Epithelial cell of proximal tubule (primary cell): ENCODE results near the gene RNASEH2C. TPM values are rescaled to one million over a fixed set of nuclear protein-coding genes. Genes with fewer than 3 reads are reported as not detected.
"Not testable (repeated sequence)": the region's sequence is repeated elsewhere in the genome, so short reads cannot be mapped to it uniquely, and the experiment has no call there.

Experiments used
- DNase-seq: peaks from one replicate; pipeline ENCODE4 v3.0.0-alpha.2; 2011; ENCODE audit warnings: low read depth
- H3K4me3 ChIP-seq: 2 replicates; pipeline ENCODE4 v1.5.1; 2011; ENCODE audit warnings: low read depth, mild to moderate bottlenecking, low read length
- total RNA-seq: library from RNA; depleted of rRNA; stranded (reverse); fragments of >200 nt; gene quantifications from 2 replicates; pipeline ENCODE4 v1.2.3, GENCODE V29; 2015
- TF ChIP-seq, protein P1 (sequence below): conservative IDR thresholded peaks from 2 replicates; pipeline ENCODE4 v1.5.1; 2012; ENCODE audit warnings: low read depth, mild to moderate bottlenecking, low read length

Gene RNASEH2C
- total RNA-seq, 1 donor from 2014 or later, result 81.1 TPM

DNA sequence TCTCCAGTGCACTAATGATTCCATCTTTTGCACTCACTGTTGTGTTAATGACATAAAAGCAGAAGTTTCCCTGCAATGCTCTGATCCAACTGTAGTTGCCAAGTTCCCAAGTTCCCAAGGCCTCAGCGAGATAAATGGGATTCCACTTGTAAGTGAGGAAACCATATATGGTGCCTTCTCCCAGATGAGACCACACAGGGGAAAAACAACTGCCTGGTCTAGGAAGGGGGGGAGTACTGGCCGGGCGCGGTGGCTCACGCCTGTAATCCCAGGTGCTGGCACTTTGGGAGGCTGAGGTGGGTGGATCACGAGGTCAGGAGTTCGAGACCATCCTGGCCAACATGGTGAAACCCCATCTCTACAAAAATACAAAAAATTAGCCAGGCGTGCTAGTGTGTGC, 34.6 kb downstream of the RNASEH2C start:
- TF ChIP-seq, protein P1, sequence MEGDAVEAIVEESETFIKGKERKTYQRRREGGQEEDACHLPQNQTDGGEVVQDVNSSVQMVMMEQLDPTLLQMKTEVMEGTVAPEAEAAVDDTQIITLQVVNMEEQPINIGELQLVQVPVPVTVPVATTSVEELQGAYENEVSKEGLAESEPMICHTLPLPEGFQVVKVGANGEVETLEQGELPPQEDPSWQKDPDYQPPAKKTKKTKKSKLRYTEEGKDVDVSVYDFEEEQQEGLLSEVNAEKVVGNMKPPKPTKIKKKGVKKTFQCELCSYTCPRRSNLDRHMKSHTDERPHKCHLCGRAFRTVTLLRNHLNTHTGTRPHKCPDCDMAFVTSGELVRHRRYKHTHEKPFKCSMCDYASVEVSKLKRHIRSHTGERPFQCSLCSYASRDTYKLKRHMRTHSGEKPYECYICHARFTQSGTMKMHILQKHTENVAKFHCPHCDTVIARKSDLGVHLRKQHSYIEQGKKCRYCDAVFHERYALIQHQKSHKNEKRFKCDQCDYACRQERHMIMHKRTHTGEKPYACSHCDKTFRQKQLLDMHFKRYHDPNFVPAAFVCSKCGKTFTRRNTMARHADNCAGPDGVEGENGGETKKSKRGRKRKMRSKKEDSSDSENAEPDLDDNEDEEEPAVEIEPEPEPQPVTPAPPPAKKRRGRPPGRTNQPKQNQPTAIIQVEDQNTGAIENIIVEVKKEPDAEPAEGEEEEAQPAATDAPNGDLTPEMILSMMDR, result no peak

DNA sequence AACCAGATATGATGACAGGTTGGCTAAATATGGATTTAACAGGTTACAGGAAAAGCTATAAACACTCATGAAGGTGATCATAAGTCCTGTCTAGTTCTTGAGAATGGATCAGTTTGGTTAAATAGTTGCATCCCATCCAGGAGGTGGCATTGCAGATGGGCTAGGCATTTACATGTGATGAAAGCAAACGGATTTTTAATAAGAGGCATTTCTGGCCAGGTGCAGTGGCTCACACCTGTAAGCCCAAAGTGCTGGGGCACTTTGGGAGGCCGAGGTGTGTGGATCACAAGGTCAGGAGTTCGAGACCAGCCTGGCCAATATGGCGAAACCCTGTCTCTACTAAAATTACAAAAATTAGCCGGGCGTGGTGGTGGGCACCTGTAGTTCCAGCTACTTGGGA, 37.1 kb downstream of the RNASEH2C start:
- H3K4me3 ChIP-seq, DNase-seq: not testable (repeated sequence)

More for the DNA sequence above, 34.6 kb downstream of the RNASEH2C start:
- no peak for DNase-seq
- H3K4me3 ChIP-seq, result no peak overlapping the region

DNA sequence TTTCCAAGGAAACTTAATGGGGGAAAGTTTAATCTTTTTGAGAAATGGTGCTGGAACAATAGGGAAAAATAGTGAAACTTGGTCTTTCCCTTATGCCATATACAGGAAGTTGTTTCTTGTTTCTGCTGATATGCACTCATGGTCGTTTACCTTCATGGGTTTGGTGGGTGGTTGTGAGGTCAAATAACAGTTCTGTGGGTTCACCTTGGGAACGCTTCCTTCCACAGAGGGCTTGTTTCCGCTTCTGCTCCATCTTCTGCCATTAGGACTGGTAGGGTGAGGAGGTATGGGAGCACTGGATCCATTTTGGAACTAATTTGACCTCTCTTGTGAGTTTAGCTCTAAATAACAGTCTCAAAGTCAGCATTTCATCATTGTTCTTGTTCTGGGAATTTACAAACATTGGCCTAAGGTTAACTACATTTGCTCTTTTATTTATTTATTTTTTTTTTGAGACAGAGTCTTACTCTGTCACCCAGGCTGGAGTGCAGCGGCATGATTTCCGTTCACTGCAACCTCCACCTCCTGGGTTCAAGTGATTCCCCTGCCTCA, 40.3 kb downstream of the RNASEH2C start:
- H3K4me3 ChIP-seq, result no peak overlapping the region
- no peak for DNase-seq

DNA sequence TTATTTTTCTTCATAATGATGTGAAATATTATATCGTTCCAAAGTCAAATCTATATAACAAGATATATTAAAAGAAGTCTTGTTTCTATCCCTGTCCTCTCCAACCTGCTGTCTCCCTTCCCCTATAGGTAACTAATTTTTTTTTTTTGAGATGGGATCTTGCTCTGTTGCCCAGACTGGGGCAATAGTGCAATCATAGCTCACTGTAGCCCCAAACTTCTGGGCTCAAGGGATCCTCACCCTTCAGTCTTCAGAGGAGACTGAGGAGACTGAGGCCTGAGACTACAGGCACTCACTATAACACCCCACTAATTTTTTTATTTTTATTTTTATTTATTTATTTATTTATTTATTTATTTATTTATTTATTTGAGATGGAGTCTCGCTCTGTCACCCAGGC, 47.6 kb downstream of the RNASEH2C start:
- H3K4me3 ChIP-seq, result no peak overlapping the region
- DNase-seq, result no peak
- TF ChIP-seq, protein P1, result no peak

More for the DNA sequence above, 40.3 kb downstream of the RNASEH2C start:
- TF ChIP-seq, protein P1, result no peak

DNA sequence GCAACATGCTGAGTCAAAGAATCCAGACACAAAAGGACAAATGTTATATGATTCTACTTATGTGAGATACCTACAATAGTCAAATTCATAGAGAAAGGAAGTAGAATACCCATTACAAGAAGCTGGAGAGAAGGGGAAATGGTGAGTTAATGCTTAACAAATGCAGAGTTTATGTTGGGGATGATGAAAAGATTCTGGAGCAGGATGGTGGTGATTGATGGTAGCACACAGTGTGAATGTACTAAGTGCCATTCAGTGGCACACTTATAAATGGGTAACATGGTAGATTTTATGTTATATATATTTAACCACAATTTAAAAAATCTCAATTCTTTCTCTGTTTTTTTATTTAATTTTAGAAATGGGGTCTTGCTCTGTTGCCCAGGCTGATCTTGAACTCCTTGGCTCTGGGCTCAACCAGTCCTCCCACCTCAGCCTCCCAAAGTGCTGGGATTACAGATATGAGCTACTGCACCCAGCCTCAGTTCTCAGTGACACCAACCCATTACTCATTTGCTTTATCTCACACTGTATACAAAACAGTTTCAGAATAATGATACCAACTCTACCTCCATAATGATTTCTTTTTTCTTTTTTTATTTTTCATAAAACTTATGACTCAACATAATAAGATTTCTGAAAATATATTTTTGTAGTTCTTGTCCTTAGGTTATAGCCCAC, 48.3 kb downstream of the RNASEH2C start:
- TF ChIP-seq, protein P1, result no peak
- no peak for DNase-seq
- H3K4me3 ChIP-seq, result no peak overlapping the region

Other genes starting within 250 kb of the RNASEH2C start
- gene MALAT1, start 221.8 kb downstream of the RNASEH2C start, total RNA-seq, result 343 and 1,362 TPM in 2 replicates
- 81.2 and 101 TPM in 2 replicates for gene SCYL1, start 195.7 kb downstream of the RNASEH2C start, total RNA-seq
- 34.9 and 102 TPM in 2 replicates for gene LTBP3, start 162.4 kb downstream of the RNASEH2C start, total RNA-seq
- gene ZNRD2, start 150.3 kb downstream of the RNASEH2C start, total RNA-seq, result 72.0 and 141 TPM in 2 replicates
- 64.0 and 67.1 TPM in 2 replicates for gene FAM89B, start 148.3 kb downstream of the RNASEH2C start, total RNA-seq
- gene EHBP1L1, start 144.7 kb downstream of the RNASEH2C start, total RNA-seq, result 26.1 and 26.3 TPM in 2 replicates
- gene KCNK7, start 125.0 kb downstream of the RNASEH2C start, total RNA-seq, result 0.17 TPM in 1 of 2 replicates, not detected in the other
- gene MAP3K11, start 106.6 kb downstream of the RNASEH2C start, total RNA-seq, result 55.0 and 55.3 TPM in 2 replicates
- 35.9 and 41.6 TPM in 2 replicates for gene PCNX3, start 105.0 kb downstream of the RNASEH2C start, total RNA-seq
- 45.5 and 66.5 TPM in 2 replicates for gene SIPA1, start 82.7 kb downstream of the RNASEH2C start, total RNA-seq
- 63.6 and 73.0 TPM in 2 replicates for gene RELA, start 57.9 kb downstream of the RNASEH2C start, total RNA-seq
- 47.2 and 72.2 TPM in 2 replicates for gene KAT5, start 8.5 kb downstream of the RNASEH2C start, total RNA-seq
- 14.0 and 17.9 TPM in 2 replicates for gene AP5B1, start 60.2 kb upstream of the RNASEH2C start, total RNA-seq
- gene OVOL1, start 66.3 kb upstream of the RNASEH2C start, total RNA-seq, result 4.8 and 12.5 TPM in 2 replicates
- gene SNX32, start 113.2 kb upstream of the RNASEH2C start, total RNA-seq, result 2.1 TPM in 1 of 2 replicates, not detected in the other
- gene CFL1, start 137.4 kb upstream of the RNASEH2C start, total RNA-seq, result 2,195 and 2,365 TPM in 2 replicates
- gene MUS81, start 139.6 kb upstream of the RNASEH2C start, total RNA-seq, result 57.2 and 71.8 TPM in 2 replicates
- 45.1 and 94.7 TPM in 2 replicates for gene EFEMP2, start 152.0 kb upstream of the RNASEH2C start, total RNA-seq
- 0.51 and 1.2 TPM in 2 replicates for gene CTSW, start 159.0 kb upstream of the RNASEH2C start, total RNA-seq
- gene FIBP, start 167.7 kb upstream of the RNASEH2C start, total RNA-seq, result 85.3 and 135 TPM in 2 replicates
- gene CCDC85B, start 169.9 kb upstream of the RNASEH2C start, total RNA-seq, result 76.5 and 94.2 TPM in 2 replicates
- 143 and 172 TPM in 2 replicates for gene FOSL1, start 179.6 kb upstream of the RNASEH2C start, total RNA-seq
- 6.6 and 12.4 TPM in 2 replicates for gene C11orf68, start 198.3 kb upstream of the RNASEH2C start, total RNA-seq
- gene DRAP1, start 198.6 kb upstream of the RNASEH2C start, total RNA-seq, result 225 TPM in 2 replicates
- not detected in 2 replicates for gene TSGA10IP, start 224.7 kb upstream of the RNASEH2C start, total RNA-seq
- 28.8 and 30.2 TPM in 2 replicates for gene SART1, start 240.9 kb upstream of the RNASEH2C start, total RNA-seq